ENCODE data around the gene CYBA. TPM values are rescaled to one million over a fixed set of nuclear protein-coding genes. Genes with fewer than 3 reads are reported as not detected.
A peak's percentile ranks its signal among the peaks of the same experiment; 100 is the strongest.

The CYBA gene
- total RNA-seq, 1 experiment from 2014 or later = 351 TPM

DNA sequence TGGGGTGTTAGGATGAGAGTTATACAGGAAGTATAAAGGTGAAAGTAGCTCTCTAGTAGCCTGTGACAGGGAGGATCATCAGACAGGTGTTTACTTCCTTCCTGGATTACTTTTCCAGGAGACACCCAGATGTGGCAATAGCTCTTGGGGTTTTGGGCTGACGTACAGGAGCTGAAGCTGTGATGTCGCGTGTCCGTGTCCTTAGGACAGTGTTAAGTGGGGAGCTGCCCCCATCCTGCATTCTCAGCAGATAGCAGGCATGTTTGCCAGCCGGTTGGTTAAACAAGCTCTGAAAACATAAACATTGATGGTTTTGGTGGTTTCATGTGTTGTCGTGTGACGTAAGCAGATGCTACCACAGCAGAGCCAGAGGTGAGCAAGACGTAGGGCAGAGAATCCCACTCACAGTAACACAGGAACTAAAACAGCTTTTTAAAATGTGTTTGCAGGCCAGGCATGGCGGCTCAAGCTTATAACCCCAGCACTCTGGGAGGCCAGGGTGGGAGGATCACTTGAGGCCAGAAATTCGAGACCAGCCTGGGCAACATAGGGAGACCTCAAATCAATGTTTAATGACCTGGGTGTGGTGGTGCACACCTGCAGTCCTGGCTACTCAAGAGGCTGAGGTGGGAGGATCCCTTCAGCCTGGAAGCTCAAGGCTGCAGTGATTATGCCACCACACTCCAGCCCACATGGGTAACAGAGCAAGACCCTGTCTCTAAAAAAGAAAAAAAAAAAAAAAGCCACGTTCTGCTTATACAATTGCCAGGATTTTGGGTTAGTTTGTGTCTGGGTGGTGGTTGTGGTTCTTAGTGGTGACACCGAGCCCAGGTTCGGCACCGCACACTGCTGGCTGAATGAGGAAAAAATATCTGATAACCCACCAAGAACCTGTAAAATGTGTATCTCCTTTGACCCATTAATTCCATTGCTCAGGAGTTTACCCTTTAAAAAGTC lies 30.7 kb downstream of the CYBA start:
- Mint-ChIP-seq H3K27ac (ENCODE audit: unreplicated experiment) (no peak overlapping the region), H3K4me3 (ENCODE audit: unreplicated experiment) (no peak overlapping the region), H3K27me3 (ENCODE audit: insufficient read depth, unreplicated experiment) (no peaks in the 10 kb centered on the region), H3K4me1 (ENCODE audit: low read depth, unreplicated experiment) (peaks cover 21% of the 10 kb centered on the region), H3K36me3 (ENCODE audit: insufficient read depth, unreplicated experiment) (peaks cover 86% of the 10 kb centered on the region), H3K9me3 (ENCODE audit: unreplicated experiment) (no peaks in the 10 kb centered on the region)
- Histone ChIP-seq H3K36me3 (ENCODE audit: control insufficient read depth, insufficient read depth, low read length) (peaks cover 9% of the 10 kb centered on the region), H3K4me3 (ENCODE audit: low read depth, low read length) (no peak overlapping the region), H3K9me3 (no peaks in the 10 kb centered on the region), H3K27me3 (replicated peaks; ENCODE audit: control insufficient read depth, insufficient read depth, low read length) (no peaks in the 10 kb centered on the region), H3K4me1 (peaks cover 10% of the 10 kb centered on the region; the same call in 1 of the 2 replicates)
- POLR2A ChIA-PET = no interaction called here
- TF ChIP-seq, protein P1, sequence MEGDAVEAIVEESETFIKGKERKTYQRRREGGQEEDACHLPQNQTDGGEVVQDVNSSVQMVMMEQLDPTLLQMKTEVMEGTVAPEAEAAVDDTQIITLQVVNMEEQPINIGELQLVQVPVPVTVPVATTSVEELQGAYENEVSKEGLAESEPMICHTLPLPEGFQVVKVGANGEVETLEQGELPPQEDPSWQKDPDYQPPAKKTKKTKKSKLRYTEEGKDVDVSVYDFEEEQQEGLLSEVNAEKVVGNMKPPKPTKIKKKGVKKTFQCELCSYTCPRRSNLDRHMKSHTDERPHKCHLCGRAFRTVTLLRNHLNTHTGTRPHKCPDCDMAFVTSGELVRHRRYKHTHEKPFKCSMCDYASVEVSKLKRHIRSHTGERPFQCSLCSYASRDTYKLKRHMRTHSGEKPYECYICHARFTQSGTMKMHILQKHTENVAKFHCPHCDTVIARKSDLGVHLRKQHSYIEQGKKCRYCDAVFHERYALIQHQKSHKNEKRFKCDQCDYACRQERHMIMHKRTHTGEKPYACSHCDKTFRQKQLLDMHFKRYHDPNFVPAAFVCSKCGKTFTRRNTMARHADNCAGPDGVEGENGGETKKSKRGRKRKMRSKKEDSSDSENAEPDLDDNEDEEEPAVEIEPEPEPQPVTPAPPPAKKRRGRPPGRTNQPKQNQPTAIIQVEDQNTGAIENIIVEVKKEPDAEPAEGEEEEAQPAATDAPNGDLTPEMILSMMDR (IDR thresholded peaks at IDR 0.05; ENCODE audit: insufficient read depth in 1 of 2, low read depth in 1 of 2, low read length in 1 of 2, severe bottlenecking in 1 of 2, unreplicated experiment in 1 of 2) = no peak
- CTCF ChIA-PET = interaction anchor here (0.5 kb wide), 1 partner anchor 153 kb away, joined by 3 read pairs; no protein-coding TSS in a partner anchor
- no peak for DNase-seq
- intact Hi-C loops (cut with micrococcal nuclease; ENCODE audit: unreplicated experiment) = no loop called here
- no TSS peak for BruUV-seq (replicated peaks)

DNA sequence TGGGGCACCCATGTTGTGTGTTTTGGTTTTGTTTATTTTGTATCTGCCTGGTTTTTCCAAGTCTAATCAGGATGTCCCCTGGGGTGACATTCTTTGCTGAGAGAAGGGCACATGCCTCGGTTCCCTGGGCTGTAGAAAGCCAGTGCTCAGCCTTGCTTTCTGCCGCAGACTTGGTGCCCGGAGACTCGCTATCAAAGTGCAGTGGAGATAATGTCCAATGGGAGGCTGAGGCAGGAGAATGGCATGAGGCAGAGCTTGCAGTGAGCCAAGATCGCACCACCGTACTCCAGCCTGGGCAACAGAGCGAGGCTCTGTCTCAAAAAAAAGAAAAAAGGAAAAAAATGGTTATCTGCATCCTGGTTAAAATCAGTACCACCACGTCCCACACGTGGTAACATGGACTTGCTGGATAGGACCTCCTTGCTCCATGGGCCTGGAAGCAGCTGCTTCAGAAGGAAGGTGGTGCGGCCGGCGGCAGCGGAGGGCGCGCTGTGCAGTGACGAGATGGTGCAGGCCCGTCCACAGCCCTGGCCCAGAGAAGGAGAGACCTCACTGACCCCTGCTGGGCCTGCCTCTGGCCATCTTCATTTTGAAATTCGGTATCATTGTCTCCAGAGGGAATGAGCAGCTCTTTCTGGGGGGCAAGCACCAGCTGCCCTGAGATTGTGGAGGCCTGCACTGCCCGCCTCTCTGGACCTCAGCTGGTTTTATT lies 31.7 kb downstream of the CYBA start:
- no peaks in the 10 kb centered on the region for H3K9me3 ChIP-seq
- peaks cover 9% of the 10 kb centered on the region for H3K36me3 ChIP-seq (ENCODE audit: control insufficient read depth, insufficient read depth, low read length)
- H3K4me1 Mint-ChIP-seq (ENCODE audit: low read depth, unreplicated experiment) = peaks cover 21% of the 10 kb centered on the region
- H3K27me3 Mint-ChIP-seq (ENCODE audit: insufficient read depth, unreplicated experiment) = no peaks in the 10 kb centered on the region
- no peak for DNase-seq
- CTCF ChIA-PET = interaction anchor here (0.5 to 0.9 kb wide), 2 partner anchors 9 to 152 kb away, joined by 3 to 4 read pairs; no protein-coding TSS in a partner anchor
- intact Hi-C loops (cut with micrococcal nuclease; ENCODE audit: unreplicated experiment) = no loop called here
- H3K4me3 ChIP-seq (ENCODE audit: low read depth, low read length) = no peak overlapping the region
- TF ChIP-seq, protein P1 (IDR thresholded peaks at IDR 0.05; ENCODE audit: insufficient read depth in 1 of 2, low read depth in 1 of 2, low read length in 1 of 2, severe bottlenecking in 1 of 2, unreplicated experiment in 1 of 2) = no peak
- POLR2A ChIA-PET = no interaction called here
- peaks cover 86% of the 10 kb centered on the region for H3K36me3 Mint-ChIP-seq (ENCODE audit: insufficient read depth, unreplicated experiment)
- no peak overlapping the region for H3K4me3 Mint-ChIP-seq (ENCODE audit: unreplicated experiment)
- BruUV-seq (replicated peaks) = no TSS peak
- no peaks in the 10 kb centered on the region for H3K9me3 Mint-ChIP-seq (ENCODE audit: unreplicated experiment)
- H3K4me1 ChIP-seq = peaks cover 10% of the 10 kb centered on the region; the same call in 1 of the 2 replicates
- peak overlapping the region; percentile 33 for H3K27ac Mint-ChIP-seq (ENCODE audit: unreplicated experiment)
- no peaks in the 10 kb centered on the region for H3K27me3 ChIP-seq (replicated peaks; ENCODE audit: control insufficient read depth, insufficient read depth, low read length)

DNA sequence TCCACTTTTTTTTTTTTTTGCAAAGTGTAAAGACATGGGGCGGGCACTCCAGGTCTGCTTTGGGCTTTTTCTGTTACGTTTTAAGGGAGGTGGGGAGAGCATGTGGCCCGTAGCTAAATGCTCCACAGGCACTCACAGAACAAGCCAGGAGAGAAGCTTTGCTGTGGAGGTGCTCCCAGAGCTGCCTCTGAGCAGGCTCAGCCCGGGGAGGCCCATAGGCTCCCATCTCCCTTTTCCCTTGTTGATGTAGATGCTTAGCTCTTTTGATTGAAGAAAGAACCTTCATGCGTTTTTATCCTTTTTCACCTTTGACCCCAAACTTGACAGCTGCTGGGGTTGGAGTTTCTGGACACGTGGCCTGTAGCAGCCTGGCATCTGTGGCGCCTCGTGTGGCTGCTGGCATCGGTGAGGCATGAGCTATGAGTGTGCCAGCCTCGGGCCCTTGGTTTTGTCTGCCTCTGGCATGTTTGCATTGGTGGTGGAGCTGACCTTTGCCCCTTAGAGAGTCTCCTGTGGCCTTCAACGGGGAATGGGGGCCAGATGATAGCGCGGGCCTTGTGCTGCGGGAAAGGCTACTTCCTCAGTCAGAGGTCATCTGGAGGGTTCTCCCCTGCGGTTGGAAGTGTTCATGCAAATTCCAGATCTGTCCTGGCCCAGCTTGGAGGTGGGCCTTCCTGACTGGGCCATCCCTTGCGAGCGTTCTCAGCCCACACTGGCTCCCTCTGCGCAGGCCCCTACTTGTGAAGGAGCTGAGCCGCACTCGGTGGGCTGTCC lies 32.5 kb downstream of the CYBA start:
- no peaks in the 10 kb centered on the region for H3K27me3 ChIP-seq (replicated peaks; ENCODE audit: control insufficient read depth, insufficient read depth, low read length)
- H3K27me3 Mint-ChIP-seq (ENCODE audit: insufficient read depth, unreplicated experiment) = no peaks in the 10 kb centered on the region
- peaks cover 86% of the 10 kb centered on the region for H3K36me3 Mint-ChIP-seq (ENCODE audit: insufficient read depth, unreplicated experiment)
- CTCF ChIA-PET = interaction anchor here (0.9 kb wide), 1 partner anchor 8 kb away, joined by 4 read pairs; no protein-coding TSS in a partner anchor
- H3K27ac Mint-ChIP-seq (ENCODE audit: unreplicated experiment) = peak overlapping the region; percentile 33
- H3K36me3 ChIP-seq (ENCODE audit: control insufficient read depth, insufficient read depth, low read length) = peaks cover 11% of the 10 kb centered on the region
- TF ChIP-seq, protein P1 (IDR thresholded peaks at IDR 0.05; ENCODE audit: insufficient read depth in 1 of 2, low read depth in 1 of 2, low read length in 1 of 2, severe bottlenecking in 1 of 2, unreplicated experiment in 1 of 2) = no peak
- H3K4me1 Mint-ChIP-seq (ENCODE audit: low read depth, unreplicated experiment) = peaks cover 27% of the 10 kb centered on the region
- no TSS peak for BruUV-seq (replicated peaks)
- H3K9me3 ChIP-seq = no peaks in the 10 kb centered on the region
- no peak overlapping the region for H3K4me3 Mint-ChIP-seq (ENCODE audit: unreplicated experiment)
- H3K9me3 Mint-ChIP-seq (ENCODE audit: unreplicated experiment) = no peaks in the 10 kb centered on the region
- H3K4me3 ChIP-seq (ENCODE audit: low read depth, low read length) = no peak overlapping the region
- peaks cover 10% of the 10 kb centered on the region; the same call in 1 of the 2 replicates for H3K4me1 ChIP-seq
- DNase-seq = no peak
- POLR2A ChIA-PET = no interaction called here
- intact Hi-C loops (cut with micrococcal nuclease; ENCODE audit: unreplicated experiment) = no loop called here
